Nephron progenitor cell (in vitro differentiated cells): ENCODE measurements around the gene EXOC4.

Experiments
- DNase-seq: peaks from one replicate; pipeline ENCODE4 v3.0.0; 2021
- H3K27ac Mint-ChIP-seq: 2 replicates; pipeline ENCODE4 v1.8.0; 2021; ENCODE audit warnings: mild to moderate bottlenecking, moderate library complexity, mixed read lengths
- H3K27me3 Mint-ChIP-seq: 2 replicates; pipeline ENCODE4 v1.8.0; 2021; ENCODE audit warnings: mild to moderate bottlenecking, low read depth, mixed read lengths; ENCODE audit not compliant: poor library complexity
- H3K36me3 Mint-ChIP-seq: 2 replicates; pipeline ENCODE4 v1.8.0; 2021; ENCODE audit warnings: low read depth, mixed read lengths
- H3K4me1 Mint-ChIP-seq: 2 replicates; pipeline ENCODE4 v1.8.0; 2021; ENCODE audit warnings: mixed read lengths
- H3K4me3 Mint-ChIP-seq: 2 replicates; pipeline ENCODE4 v1.8.0; 2021; ENCODE audit warnings: mild to moderate bottlenecking, moderate library complexity, mixed read lengths
- H3K9me3 Mint-ChIP-seq: 2 replicates; pipeline ENCODE4 v1.8.0; 2021; ENCODE audit warnings: mild to moderate bottlenecking, moderate library complexity, mixed read lengths
- CTCF ChIP-seq: fragments of 200-600 bp; sonication (generic); IDR thresholded peaks from 2 replicates; pipeline ENCODE4 v1.5.0; 2021; ENCODE audit warnings: antibody characterized with exemption

EXOC4 gene

GRCh38 chr7:133999178-133999577 lies 746.3 kb downstream of the EXOC4 start:
- H3K27me3 Mint-ChIP-seq = no peaks in the 10 kb centered on the region
- H3K36me3 Mint-ChIP-seq = no peaks in the 10 kb centered on the region
- TF ChIP-seq CTCF = no peak
- no peak overlapping the region for H3K4me3 Mint-ChIP-seq
- H3K4me1 Mint-ChIP-seq = no peaks in the 10 kb centered on the region
- H3K9me3 Mint-ChIP-seq = no peaks in the 10 kb centered on the region
- DNase-seq = no peak
- H3K27ac Mint-ChIP-seq = no peak overlapping the region

GRCh38 chr7:134004829-134005505 lies 752.1 kb downstream of the EXOC4 start:
- TF ChIP-seq CTCF = no peak
- no peaks in the 10 kb centered on the region for H3K9me3 Mint-ChIP-seq
- H3K27me3 Mint-ChIP-seq = no peaks in the 10 kb centered on the region
- H3K4me1 Mint-ChIP-seq = no peaks in the 10 kb centered on the region
- H3K36me3 Mint-ChIP-seq = peaks cover 14% of the 10 kb centered on the region
- H3K27ac Mint-ChIP-seq = no peak overlapping the region
- DNase-seq = no peak
- H3K4me3 Mint-ChIP-seq = no peak overlapping the region

- no peaks in the 10 kb centered on the region for H3K27me3 Mint-ChIP-seq
- H3K4me3 Mint-ChIP-seq = no peak overlapping the region
- no peak for TF ChIP-seq CTCF
- no peaks in the 10 kb centered on the region for H3K4me1 Mint-ChIP-seq
- no peaks in the 10 kb centered on the region for H3K9me3 Mint-ChIP-seq
- H3K36me3 Mint-ChIP-seq = peaks cover 29% of the 10 kb centered on the region
- DNase-seq = no peak
- no peak overlapping the region for H3K27ac Mint-ChIP-seq
Measured at GRCh38 chr7:134009314-134010110, 756.6 kb downstream of the EXOC4 start.

- DNase-seq = no peak
- Mint-ChIP-seq H3K27me3 (no peaks in the 10 kb centered on the region), H3K36me3 (peaks cover 19% of the 10 kb centered on the region), H3K4me3 (no peak overlapping the region), H3K4me1 (peaks cover 2% of the 10 kb centered on the region), H3K9me3 (no peaks in the 10 kb centered on the region), H3K27ac (no peak overlapping the region)
- no peak for TF ChIP-seq CTCF
Measured at GRCh38 chr7:134013249-134013648, 760.4 kb downstream of the EXOC4 start.

GRCh38 chr7:134014935-134015334 lies 762.1 kb downstream of the EXOC4 start:
- Mint-ChIP-seq H3K9me3 (no peaks in the 10 kb centered on the region), H3K27me3 (no peaks in the 10 kb centered on the region), H3K4me3 (no peak overlapping the region), H3K27ac (no peak overlapping the region), H3K36me3 (peaks cover 15% of the 10 kb centered on the region), H3K4me1 (peaks cover 4% of the 10 kb centered on the region)
- DNase-seq = no peak
- no peak for TF ChIP-seq CTCF
